Gastroesophageal sphincter (tissue), 3 donors: Measurements from ENCODE around the gene PRKAR2B.

ENCODE experiments used
- EP300 ChIP-seq: sonication (generic); formaldehyde crosslinking; IDR thresholded peaks from one replicate; pipeline ENCODE4 v1.6.1; 2017; ENCODE audit warnings: antibody characterized with exemption, mild to moderate bottlenecking
- POLR2A ChIP-seq, 2 donors: fragments of 450-650 bp; IDR thresholded peaks; one replicate each; pipeline ENCODE4 v1.6.1; 2017; ENCODE audit warnings: antibody characterized with exemption in 2 of 2, mild to moderate bottlenecking in 2 of 2, moderate library complexity in 1 of 2
- POLR2AphosphoS5 ChIP-seq: sonication (generic); formaldehyde crosslinking; IDR thresholded peaks from one replicate; pipeline ENCODE4 v1.6.1; 2017; ENCODE audit warnings: antibody characterized with exemption
- TF ChIP-seq, protein P1 (sequence below), 4 experiments: fragments of 200-600 bp in 2 of 4; fragments of 450-650 bp in 2 of 4; sonication (generic) in 1 of 4; IDR thresholded peaks; one replicate each; pipeline ENCODE4 v1.5.1; 2017 to 2019; ENCODE audit warnings: antibody characterized with exemption in 4 of 4, mild to moderate bottlenecking in 2 of 4, moderate library complexity in 2 of 4

GRCh38 chr7:107206706-107207105 lies 162.2 kb downstream of the PRKAR2B start:
- TF ChIP-seq, protein P1, sequence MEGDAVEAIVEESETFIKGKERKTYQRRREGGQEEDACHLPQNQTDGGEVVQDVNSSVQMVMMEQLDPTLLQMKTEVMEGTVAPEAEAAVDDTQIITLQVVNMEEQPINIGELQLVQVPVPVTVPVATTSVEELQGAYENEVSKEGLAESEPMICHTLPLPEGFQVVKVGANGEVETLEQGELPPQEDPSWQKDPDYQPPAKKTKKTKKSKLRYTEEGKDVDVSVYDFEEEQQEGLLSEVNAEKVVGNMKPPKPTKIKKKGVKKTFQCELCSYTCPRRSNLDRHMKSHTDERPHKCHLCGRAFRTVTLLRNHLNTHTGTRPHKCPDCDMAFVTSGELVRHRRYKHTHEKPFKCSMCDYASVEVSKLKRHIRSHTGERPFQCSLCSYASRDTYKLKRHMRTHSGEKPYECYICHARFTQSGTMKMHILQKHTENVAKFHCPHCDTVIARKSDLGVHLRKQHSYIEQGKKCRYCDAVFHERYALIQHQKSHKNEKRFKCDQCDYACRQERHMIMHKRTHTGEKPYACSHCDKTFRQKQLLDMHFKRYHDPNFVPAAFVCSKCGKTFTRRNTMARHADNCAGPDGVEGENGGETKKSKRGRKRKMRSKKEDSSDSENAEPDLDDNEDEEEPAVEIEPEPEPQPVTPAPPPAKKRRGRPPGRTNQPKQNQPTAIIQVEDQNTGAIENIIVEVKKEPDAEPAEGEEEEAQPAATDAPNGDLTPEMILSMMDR (IDR thresholded peaks at IDR 0.05) = no peak
- TF ChIP-seq POLR2A (IDR thresholded peaks at IDR 0.05) (no peak), EP300 (no peak), POLR2AphosphoS5 (no peak)
